NCI-H2107 (cell line): ENCODE measurements around the gene KIAA1549.

ENCODE experiments used
- DNase-seq: peaks from one replicate; lab custom pipeline; 2025; lab: John Stamatoyannopoulos, UW

KIAA1549 gene

DNA sequence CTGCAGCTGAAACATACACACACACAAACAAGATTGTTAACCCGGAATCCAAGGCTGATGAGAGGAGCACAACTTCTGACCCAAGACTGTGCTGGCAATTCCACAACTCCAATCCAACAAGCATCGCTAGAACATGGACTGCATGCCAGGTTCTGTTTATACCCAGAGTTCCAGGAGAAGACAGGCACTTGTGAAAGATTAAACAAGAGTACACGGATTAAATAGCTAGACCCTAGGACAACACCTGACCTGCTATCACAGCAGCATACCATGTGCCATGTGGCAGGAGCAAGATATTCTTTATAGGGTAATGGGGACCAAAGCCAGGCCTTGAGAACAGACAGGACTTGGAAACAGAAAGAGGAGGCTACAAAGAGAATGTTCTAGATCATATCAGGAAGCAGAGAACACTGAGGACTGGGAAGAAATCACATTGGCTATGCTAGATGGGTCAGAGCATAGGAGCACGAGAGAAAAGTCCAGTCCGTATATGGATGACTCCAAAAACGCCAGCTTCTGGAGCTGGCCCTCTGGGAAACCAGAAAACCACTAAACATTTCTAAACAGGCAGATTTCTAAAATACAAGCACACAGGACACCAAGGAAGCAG is 99.5 kb downstream of the KIAA1549 start:
- DNase-seq = no peak

DNA sequence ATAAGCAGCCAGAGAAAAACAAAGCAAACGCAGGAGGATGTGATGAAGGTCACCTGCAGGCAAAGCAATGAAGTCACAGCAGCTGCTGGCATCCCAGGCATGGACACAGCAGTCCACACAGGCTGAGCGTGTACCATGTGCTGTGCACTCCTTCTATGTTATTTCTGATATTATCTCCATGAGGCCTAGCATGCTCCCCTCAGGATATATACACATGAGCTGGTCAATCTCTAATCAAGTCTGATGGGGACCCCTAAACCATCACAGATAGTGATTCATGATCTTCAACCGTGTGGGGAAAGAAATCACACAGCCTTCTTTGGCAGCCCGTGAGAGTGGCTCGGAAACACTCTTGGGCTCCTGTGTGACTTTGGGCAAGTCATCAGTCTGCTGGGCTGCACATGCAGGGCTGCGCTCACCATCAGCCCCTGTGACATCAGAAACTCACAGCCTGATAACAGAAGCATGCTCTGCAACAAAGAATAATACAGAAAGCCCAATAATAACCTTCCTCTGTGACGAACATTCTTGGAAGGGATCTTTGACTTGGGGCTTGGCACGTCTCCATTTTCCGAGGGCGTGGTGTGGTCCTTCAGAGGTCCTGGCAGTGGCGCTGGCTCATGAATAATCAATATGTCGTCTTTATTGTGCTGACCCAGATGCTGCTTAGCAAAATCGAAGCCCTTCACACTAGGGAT is 100.2 kb downstream of the KIAA1549 start:
- DNase-seq = no peak

DNA sequence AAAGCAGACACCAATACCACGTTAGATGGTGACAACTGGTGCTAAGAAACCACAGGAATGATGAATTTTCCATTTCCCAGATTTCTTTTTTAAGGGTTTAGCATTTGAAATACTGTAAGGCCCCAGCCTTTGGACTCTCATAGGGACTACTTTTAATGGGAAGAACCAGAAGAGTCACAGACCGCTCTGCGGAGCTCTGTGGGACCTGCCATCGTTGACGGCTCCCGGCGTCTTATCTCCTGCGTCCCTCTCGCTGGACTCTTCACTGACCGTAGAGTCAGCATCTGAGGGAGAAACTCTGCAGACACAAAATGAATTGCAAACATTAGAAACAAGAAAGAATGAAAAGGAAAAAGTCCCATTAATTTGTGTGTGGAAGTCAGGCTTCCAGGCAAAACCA is 101.8 kb downstream of the KIAA1549 start:
- no peak for DNase-seq

DNA sequence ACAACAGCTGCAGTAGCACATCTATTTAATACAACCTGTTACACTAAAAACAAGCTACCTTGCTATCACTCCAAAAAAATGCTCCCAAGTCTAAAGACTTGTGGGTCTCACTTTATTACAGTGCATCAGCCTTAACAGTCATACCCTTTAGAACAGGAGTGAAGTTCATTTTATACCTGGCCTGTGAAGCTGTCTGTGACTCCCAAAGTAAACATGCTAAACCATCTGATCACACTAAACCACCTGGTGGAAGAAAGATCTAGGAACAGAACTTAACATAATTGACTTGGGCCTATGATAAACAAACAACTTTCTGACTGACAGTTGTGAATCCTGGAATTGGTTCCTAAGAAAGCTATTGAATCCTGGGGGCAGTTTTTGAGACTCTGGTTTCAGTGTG is 102.3 kb downstream of the KIAA1549 start:
- DNase-seq = no peak

DNA sequence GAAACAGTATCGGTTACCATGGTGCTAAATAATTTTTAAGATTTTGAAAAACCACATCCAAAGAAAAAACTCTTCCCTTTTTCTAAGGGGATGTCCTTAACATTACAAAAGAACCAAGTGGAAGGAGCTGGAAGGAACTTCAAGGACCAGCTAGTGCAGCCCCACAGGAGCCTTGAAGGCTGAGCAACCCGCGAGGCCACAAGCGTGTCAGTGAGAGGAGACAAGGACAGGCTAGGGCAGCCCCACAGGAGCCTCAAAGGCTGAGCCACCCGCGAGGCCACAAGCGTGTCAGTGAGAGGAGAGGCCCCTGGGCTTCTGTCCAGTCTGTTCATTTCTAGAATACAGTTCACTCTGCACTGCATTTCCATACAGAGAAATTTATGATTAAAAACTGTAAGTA is 103.1 kb downstream of the KIAA1549 start:
- no peak for DNase-seq

DNA sequence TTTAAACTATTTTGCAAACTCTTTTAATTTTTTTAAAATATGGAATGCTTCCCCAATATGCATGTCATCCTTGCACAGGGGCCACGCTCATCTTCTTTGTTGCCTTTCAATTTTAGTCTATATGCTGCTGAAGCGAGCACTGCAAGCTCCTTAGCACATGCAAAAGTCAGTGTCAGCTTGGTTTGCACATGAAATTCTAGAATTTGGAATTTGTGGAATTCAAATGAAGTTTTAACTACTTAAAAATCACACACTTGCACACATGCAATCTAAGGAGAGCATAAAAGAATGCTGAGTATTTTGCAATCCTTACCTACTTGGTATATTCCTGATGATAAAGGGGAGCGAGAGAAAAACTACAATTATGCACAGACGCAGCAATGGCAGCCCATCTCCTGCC is 104.9 kb downstream of the KIAA1549 start:
- DNase-seq = no peak

DNA sequence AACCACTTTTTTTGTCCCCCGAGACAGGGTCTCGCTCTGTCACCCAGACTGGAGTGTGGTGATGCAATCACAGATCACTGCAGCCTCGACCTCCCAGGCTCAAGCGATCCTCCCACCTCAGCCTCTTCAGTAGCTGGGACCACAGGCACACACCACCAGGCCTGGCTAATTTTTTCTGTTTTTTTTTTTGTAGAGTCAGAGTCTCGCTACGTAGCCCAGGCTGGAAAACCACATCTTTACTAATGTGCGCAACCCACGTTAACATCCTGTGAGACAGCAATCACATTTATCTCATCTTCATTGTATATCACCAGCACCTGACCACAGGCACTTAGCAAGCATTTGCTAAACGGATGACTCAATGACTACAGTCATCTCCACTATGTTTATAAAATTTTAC is 105.4 kb downstream of the KIAA1549 start:
- no peak for DNase-seq

DNA sequence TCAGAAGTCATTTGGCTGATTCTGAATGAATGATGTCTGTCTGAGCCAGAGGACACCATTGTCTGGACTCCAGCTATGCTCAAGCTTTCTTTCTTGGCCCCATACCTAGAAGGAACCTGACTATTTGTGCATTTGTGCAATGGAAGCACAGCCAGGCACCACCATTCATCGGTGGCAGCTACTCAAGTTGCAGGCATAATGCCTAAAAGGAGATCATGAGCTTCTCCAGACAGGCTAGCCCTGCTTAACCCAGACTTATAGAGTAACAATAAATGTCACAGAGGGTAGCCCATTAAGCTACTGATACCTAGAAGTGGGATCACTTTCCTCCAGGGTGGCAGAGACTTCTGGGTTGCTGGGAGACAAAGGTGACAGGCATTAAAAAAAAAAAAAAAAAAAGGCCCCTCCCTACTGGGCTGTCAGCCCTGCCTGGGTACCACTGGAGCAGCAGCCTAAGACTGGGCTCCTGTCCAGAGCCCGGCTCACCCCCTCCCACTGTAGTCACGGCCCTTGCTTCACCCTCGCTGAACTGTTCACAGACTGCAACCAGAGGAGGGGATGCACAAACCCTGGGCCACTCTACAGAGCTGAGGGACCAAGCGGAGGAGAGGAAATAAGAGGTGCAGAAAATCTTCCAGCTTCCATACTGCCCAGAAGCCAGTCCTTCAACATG is 107.8 kb downstream of the KIAA1549 start:
- DNase-seq = no peak

DNA sequence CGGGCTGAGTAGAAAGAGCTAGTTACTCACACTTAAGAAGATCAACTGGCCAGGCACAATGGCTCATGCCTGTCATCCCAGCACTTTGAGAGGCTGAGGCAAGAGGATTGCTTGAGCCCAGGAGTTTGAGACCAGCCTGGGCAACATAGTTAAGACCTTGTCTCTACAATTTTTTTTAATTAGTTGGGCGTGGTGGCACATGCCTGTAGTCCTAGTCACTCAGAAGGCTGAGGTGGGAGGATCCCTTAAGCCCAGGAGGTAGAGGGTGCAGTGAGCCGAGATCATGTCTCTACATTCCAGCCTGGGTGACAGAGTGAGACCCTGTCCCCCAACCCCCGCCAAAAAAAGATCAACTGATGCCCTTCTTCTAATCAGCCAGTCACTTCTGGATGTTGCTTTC is 108.6 kb downstream of the KIAA1549 start:
- no peak for DNase-seq

DNA sequence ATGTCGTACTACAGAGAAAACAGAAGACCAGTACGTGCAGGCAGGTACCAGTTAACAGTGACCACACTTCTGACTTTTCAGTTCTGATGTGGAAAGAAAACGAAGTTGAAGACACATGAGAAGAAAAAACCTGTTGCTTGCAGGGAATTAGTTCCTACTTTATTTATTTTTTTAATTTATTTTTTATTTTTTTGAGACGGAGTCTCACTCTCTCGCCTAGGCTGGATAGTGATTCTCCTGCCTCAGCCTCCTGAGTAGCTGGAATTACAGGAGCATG is 109.4 kb downstream of the KIAA1549 start:
- DNase-seq = no peak

GRCh38 chr7:138871065-138871813 is 110.0 kb downstream of the KIAA1549 start:
- DNase-seq = no peak

GRCh38 chr7:138869353-138869752 is 111.8 kb downstream of the KIAA1549 start:
- DNase-seq = no peak

- no peak for DNase-seq
These were observed 112.5 kb downstream of the KIAA1549 start for GRCh38 chr7:138868711-138869110.

DNA sequence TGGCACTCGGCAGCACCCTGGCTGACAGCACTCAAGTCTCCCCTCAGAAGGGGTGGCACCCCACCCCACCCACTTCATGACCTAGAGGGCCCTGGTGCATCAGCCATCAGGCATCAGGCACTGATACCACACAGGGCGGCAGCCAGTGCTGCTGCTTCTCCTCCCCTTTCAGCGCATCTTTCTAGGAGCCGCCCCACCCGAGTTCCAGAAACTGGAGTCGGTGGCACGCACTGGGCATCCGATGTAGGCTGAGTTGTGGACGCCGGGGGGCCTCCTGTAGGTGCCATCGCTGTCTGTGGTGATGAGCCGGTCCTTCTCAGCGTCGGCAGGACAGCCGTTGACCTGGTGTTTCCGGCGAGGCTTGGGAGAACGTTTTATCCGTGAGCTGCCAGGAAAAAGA is 113.4 kb downstream of the KIAA1549 start:
- no peak for DNase-seq

DNA sequence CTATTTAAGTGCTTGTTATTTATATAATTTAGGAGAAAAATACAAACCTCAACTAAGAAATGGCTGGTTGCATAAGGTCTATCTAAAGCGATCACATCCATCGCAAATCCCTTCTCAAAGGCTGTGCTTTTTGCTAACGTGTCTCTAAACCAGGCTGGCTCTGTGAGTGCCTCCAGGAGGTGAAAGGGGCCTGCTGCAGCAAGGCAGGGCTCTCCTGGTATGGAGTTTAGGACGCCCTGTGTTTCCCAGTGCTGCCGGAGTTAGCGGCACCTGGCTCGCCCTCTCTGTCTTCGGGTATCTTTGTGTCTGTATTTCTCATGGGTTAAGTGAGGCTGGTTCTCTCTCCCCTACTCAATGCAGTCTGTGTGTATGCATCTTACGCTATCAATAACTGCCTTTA is 114.8 kb downstream of the KIAA1549 start:
- no peak for DNase-seq

DNA sequence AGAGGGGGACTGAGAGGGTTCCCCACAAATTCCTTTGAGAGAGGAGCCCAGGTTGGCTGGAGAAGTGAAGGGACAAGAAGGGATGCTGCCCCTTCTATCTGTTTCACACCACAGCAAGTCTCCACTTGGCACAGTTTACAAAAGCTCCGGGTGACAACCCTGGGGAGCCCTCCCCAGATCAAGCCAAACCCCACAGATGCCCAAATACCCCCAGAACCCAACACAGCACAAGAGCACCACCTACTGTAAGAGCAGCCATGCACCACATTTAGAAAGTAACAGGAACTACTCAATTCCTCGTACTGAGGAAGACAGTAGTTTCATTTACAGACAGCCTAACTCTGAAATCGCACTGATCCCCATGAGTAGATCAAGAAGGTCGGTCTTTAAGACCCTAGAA is 115.3 kb downstream of the KIAA1549 start:
- DNase-seq = peak; percentile 39

GRCh38 chr7:138864667-138865066 is 116.5 kb downstream of the KIAA1549 start:
- no peak for DNase-seq

DNA sequence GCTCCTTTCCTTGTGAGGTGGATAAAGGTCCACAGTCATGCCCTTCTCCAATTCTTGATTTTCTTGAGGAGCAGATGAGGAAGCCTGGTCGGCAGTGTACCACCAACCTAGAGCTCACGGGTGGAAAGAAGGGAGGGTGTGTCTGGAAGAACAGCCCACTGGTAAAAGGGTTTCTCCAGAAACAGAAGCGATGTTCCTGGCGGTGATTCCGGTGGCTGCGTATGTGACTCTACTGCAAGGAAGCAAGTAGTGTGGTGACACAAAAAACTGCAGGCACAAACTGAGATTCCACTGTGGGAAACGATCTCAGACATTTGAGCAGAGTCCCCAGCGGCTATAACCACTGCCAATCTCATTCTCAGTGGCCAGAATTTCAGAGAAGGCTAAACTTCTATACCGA is 117.3 kb downstream of the KIAA1549 start:
- DNase-seq = no peak

GRCh38 chr7:138861051-138861450 is 120.1 kb downstream of the KIAA1549 start:
- DNase-seq = no peak

DNA sequence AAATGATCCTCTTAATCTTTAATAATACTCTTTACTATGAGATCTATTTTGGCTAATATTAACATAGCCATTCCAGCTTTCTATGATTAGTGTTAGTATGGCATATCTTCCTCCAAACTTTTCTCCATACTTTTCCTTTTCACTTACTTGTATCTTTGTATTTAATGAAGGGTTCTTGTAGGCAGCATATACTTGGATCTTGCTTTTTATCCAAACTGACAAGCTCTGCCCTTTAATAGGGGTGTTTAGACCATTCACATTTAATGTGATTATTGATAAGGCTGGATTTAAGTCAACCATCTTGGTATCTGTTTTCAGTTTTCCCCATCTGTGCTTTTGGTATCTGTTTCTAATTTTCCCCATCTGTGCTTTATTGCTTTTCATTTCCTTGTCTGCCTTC is 123.5 kb downstream of the KIAA1549 start:
- no peak for DNase-seq

DNA sequence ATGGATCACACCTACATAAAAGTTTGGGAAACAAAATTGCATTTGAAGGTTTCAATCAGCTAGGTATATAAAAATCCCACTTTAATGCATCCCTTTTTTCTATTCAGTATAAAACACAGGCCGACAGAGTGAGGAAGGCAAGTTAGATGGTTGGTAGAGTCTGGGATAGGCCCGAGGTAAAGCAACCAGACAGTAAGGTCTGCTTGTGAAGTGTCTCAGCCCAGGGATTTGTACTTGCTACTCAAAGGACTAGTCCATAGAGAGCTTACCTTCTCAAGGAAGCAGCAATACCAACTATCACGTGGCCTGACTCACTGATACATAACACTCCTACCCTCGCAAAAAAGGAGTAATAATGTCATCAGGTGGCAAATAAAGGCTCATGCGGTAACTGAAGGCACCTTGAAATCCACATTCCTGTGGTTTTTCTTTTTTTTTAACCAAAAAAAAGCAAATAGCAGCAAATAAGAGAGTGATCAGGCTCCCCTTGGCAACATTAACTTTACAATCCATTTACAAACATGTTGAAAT is 127.0 kb downstream of the KIAA1549 start:
- no peak for DNase-seq

GRCh38 chr7:138853448-138853847 is 127.7 kb downstream of the KIAA1549 start:
- DNase-seq = no peak

DNA sequence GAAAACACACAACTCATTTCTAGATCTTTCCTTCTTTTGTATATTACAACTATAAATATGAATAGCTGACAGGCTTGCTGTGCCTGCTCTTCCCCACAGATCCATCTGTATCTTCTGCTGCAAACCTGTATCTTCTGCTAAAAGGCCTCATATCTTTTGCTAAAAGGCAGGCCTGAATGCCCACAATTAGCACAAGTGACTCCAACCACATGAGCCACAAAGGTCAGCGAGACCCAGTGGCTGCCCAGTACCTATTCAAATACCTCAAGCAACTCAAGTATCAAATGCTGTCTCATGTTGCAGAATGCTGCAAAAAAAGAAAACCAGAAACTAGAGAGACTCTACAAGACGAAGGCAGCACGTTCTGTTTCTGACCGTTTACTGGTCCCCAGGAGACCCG is 128.7 kb downstream of the KIAA1549 start:
- DNase-seq = no peak
